Urothelium cell line (cell line): ENCODE data around the gene USP49.
A peak's percentile ranks its signal among the peaks of the same experiment; 100 is the strongest.
"Not testable (repeated sequence)": the region's sequence is repeated elsewhere in the genome, so short reads cannot be mapped to it uniquely, and the experiment has no call there.

Experiments used
- DNase-seq: peaks from one replicate; pipeline ENCODE4 v3.0.0; 2011; ENCODE audit warnings: low spot score, mixed read lengths
- FAIRE-seq: peaks from 2 replicates; lab custom pipeline; 2011; peaks lifted over from hg19 to GRCh38; lab: Jason Lieb, UNC

USP49 gene

GRCh38 chr6:41815587-41815986, 79.6 kb downstream of the USP49 start:
- DNase-seq (no peak), FAIRE-seq (no peak)

- FAIRE-seq (no peak), DNase-seq (no peak)
Measured at GRCh38 chr6:41814629-41815028, 80.5 kb downstream of the USP49 start.

GRCh38 chr6:41813956-41814355, 81.2 kb downstream of the USP49 start:
- no peak for FAIRE-seq

GRCh38 chr6:41813469-41813868, 81.7 kb downstream of the USP49 start:
- DNase-seq, result no peak
- no peak for FAIRE-seq

More at GRCh38 chr6:41813956-41814355, 81.2 kb downstream of the USP49 start:
- no peak for DNase-seq

- not testable (repeated sequence) for FAIRE-seq, DNase-seq
Measured at GRCh38 chr6:41811946-41812345, 83.2 kb downstream of the USP49 start.

- FAIRE-seq (no peak), DNase-seq (no peak)
Measured at GRCh38 chr6:41811095-41811494, 84.1 kb downstream of the USP49 start.

GRCh38 chr6:41805830-41806774, 89.1 kb downstream of the USP49 start:
- FAIRE-seq (no peak), DNase-seq (no peak)

GRCh38 chr6:41801380-41801779, 93.8 kb downstream of the USP49 start:
- FAIRE-seq (no peak), DNase-seq (no peak)

GRCh38 chr6:41799559-41799911, 95.6 kb downstream of the USP49 start:
- DNase-seq (no peak), FAIRE-seq (no peak)

- DNase-seq (no peak), FAIRE-seq (no peak)
Measured at GRCh38 chr6:41798901-41799558, 96.1 kb downstream of the USP49 start.

GRCh38 chr6:41796474-41796873, 98.7 kb downstream of the USP49 start:
- DNase-seq (no peak), FAIRE-seq (no peak)

- FAIRE-seq (no peak), DNase-seq (no peak)
Measured at GRCh38 chr6:41791984-41792383, 103.2 kb downstream of the USP49 start.

GRCh38 chr6:41791305-41791704, 103.9 kb downstream of the USP49 start:
- no peak for FAIRE-seq

GRCh38 chr6:41790045-41790444, 105.1 kb downstream of the USP49 start:
- DNase-seq, result no peak

More at GRCh38 chr6:41791305-41791704, 103.9 kb downstream of the USP49 start:
- DNase-seq, result no peak

GRCh38 chr6:41789390-41789724, 105.8 kb downstream of the USP49 start:
- no peak for FAIRE-seq

More at GRCh38 chr6:41790045-41790444, 105.1 kb downstream of the USP49 start:
- no peak for FAIRE-seq

GRCh38 chr6:41787219-41787917, 107.8 kb downstream of the USP49 start, which contains the start of gene TOMM6:
TOMM6 (plus strand) TSS chr6:41787694; CDS start chr6:41787698, 4 bp downstream.
- FAIRE-seq, result peak; percentile 32

More at GRCh38 chr6:41789390-41789724, 105.8 kb downstream of the USP49 start:
- no peak for DNase-seq

GRCh38 chr6:41786451-41787218, 108.5 kb downstream of the USP49 start:
- FAIRE-seq (no peak), DNase-seq (peak; percentile 93)

More at GRCh38 chr6:41787219-41787917, 107.8 kb downstream of the USP49 start, which contains the start of gene TOMM6:
- DNase-seq, result peak; percentile 94

GRCh38 chr6:41785689-41786450, 109.3 kb downstream of the USP49 start:
- peak; percentile 52 for DNase-seq
- no peak for FAIRE-seq

- FAIRE-seq, result no peak
- no peak for DNase-seq
Measured at GRCh38 chr6:41785254-41785653, 109.9 kb downstream of the USP49 start.
